GM23338 (cell line): ENCODE results near the gene PSMC4. TPM values are rescaled to one million over a fixed set of nuclear protein-coding genes. Genes with fewer than 3 reads are reported as not detected.

Experiments
- ATAC-seq: fragments of 200-7000 bp; cut with Tn5 transposase; 3 replicates; pipeline ENCODE4 v1.9.1; 2020
- DNase-seq: peaks from one replicate; pipeline ENCODE4 v3.0.0-alpha.2; 2015; ENCODE audit warnings: low spot score
- H2AFZ ChIP-seq: fragments of 200-600 bp; sonication (generic); 2 replicates; pipeline ENCODE4 v1.8.0; 2016; ENCODE audit warnings: antibody characterized with exemption, mild to moderate bottlenecking, moderate library complexity
- H3F3A ChIP-seq: fragments of 200-600 bp; sonication (generic); replicated peaks from 2 replicates; pipeline ENCODE4 v1.8.0; 2017; ENCODE audit warnings: antibody characterized with exemption, mixed run types, low read depth
- H3K27ac ChIP-seq: fragments of 200-600 bp; sonication (generic); 2 replicates; pipeline ENCODE4 v1.6.1; 2016; ENCODE audit warnings: low read depth
- H3K27me3 ChIP-seq: fragments of 200-600 bp; sonication (generic); 2 replicates; pipeline ENCODE4 v1.8.0; 2016; ENCODE audit warnings: mild to moderate bottlenecking, mixed run types, moderate library complexity; ENCODE audit not compliant: insufficient read depth
- H3K36me3 ChIP-seq: fragments of 200-600 bp; sonication (generic); 2 replicates; pipeline ENCODE4 v1.8.0; 2016; ENCODE audit warnings: mild to moderate bottlenecking; ENCODE audit not compliant: insufficient read depth
- H3K4me1 ChIP-seq: fragments of 200-600 bp; sonication (generic); 2 replicates; pipeline ENCODE4 v1.8.0; 2016; ENCODE audit warnings: mild to moderate bottlenecking, moderate library complexity; ENCODE audit not compliant: insufficient read depth
- H3K4me2 ChIP-seq: fragments of 200-600 bp; sonication (generic); 2 replicates; pipeline ENCODE4 v1.7.1; 2017; ENCODE audit warnings: mixed run types
- H3K4me3 ChIP-seq: fragments of 200-600 bp; sonication (generic); 2 replicates; pipeline ENCODE4 v1.6.1; 2016; ENCODE audit warnings: mixed run types
- H3K79me2 ChIP-seq: fragments of 200-600 bp; sonication (generic); replicated peaks from 2 replicates; pipeline ENCODE4 v1.8.0; 2017; ENCODE audit warnings: mild to moderate bottlenecking; ENCODE audit not compliant: insufficient read depth
- H3K9me2 ChIP-seq: fragments of 200-600 bp; sonication (generic); 2 replicates; pipeline ENCODE4 v1.8.0; 2017; ENCODE audit not compliant: insufficient read depth
- H4K20me1 ChIP-seq: fragments of 200-600 bp; sonication (generic); replicated peaks from 2 replicates; pipeline ENCODE4 v1.8.0; 2017; ENCODE audit warnings: mild to moderate bottlenecking; ENCODE audit not compliant: insufficient read depth
- H3K27ac Mint-ChIP-seq: 2 replicates; pipeline ENCODE4 v1.8.0; 2020; ENCODE audit warnings: inconsistent platforms, mild to moderate bottlenecking, moderate library complexity, mixed read lengths
- H3K27me3 Mint-ChIP-seq: 3 replicates; pipeline ENCODE4 v1.8.0; 2022; ENCODE audit warnings: low read depth, mild to moderate bottlenecking, moderate library complexity, mixed read lengths, inconsistent platforms; ENCODE audit not compliant: insufficient read depth, poor library complexity
- H3K36me3 Mint-ChIP-seq: 3 replicates; pipeline ENCODE4 v1.8.0; 2021; ENCODE audit warnings: low read depth, mild to moderate bottlenecking, inconsistent platforms, moderate library complexity, mixed read lengths
- H3K4me1 Mint-ChIP-seq: 3 replicates; pipeline ENCODE4 v1.8.0; 2020; ENCODE audit warnings: mild to moderate bottlenecking, inconsistent platforms, mixed read lengths
- H3K4me3 Mint-ChIP-seq: 3 replicates; pipeline ENCODE4 v1.8.0; 2021; ENCODE audit warnings: moderate library complexity, mild to moderate bottlenecking, inconsistent platforms, mixed read lengths
- H3K9me3 Mint-ChIP-seq: 3 replicates; pipeline ENCODE4 v1.8.0; 2020; ENCODE audit warnings: moderate library complexity, mild to moderate bottlenecking, inconsistent platforms, mixed read lengths
- CREB1 ChIP-seq: fragments of 250-450 bp; sonication (Bioruptor Pico); IDR thresholded peaks from 2 replicates; pipeline ENCODE4 v1.5.0; 2020; ENCODE audit warnings: low read depth, mild to moderate bottlenecking, moderate library complexity
- ETS1 ChIP-seq: IDR thresholded peaks from 2 replicates; pipeline ENCODE4 v1.6.1; 2016; ENCODE audit warnings: antibody characterized with exemption
- EZH2 ChIP-seq: fragments of 200-600 bp; sonication (generic); IDR thresholded peaks from one replicate; pipeline ENCODE4 v1.8.0; 2017; ENCODE audit warnings: antibody characterized with exemption, mild to moderate bottlenecking, low read depth; ENCODE audit not compliant: unreplicated experiment
- EZH2phosphoT487 ChIP-seq: fragments of 200-600 bp; sonication (generic); IDR thresholded peaks from one replicate; pipeline ENCODE4 v1.8.1; 2018; ENCODE audit warnings: antibody characterized with exemption; ENCODE audit not compliant: unreplicated experiment
- JUNB ChIP-seq: IDR thresholded peaks from one replicate; pipeline ENCODE4 v1.6.1; 2016; ENCODE audit warnings: antibody characterized with exemption; ENCODE audit not compliant: unreplicated experiment
- NANOG ChIP-seq: IDR thresholded peaks from 2 replicates; pipeline ENCODE4 v1.6.1; 2016; ENCODE audit warnings: antibody characterized with exemption, borderline replicate concordance
- POLR2AphosphoS5 ChIP-seq: IDR thresholded peaks from 2 replicates; pipeline ENCODE4 v1.6.1; 2016; ENCODE audit warnings: antibody characterized with exemption, low read depth
- REST ChIP-seq: IDR thresholded peaks from one replicate; pipeline ENCODE4 v1.6.1; 2018; ENCODE audit warnings: antibody characterized with exemption; ENCODE audit not compliant: unreplicated experiment
- STAT1 ChIP-seq: IDR thresholded peaks from one replicate; pipeline ENCODE4 v1.6.1; 2016; ENCODE audit warnings: antibody characterized with exemption; ENCODE audit not compliant: unreplicated experiment
- ZNF114 ChIP-seq: fragments of 250-450 bp; sonication (Bioruptor Pico); IDR thresholded peaks from 2 replicates; pipeline ENCODE4 v1.5.0; 2020; ENCODE audit warnings: mild to moderate bottlenecking, moderate library complexity
- ZNF331 ChIP-seq: fragments of 250-450 bp; sonication (Bioruptor Pico); IDR thresholded peaks from 2 replicates; pipeline ENCODE4 v1.5.0; 2020; ENCODE audit warnings: low read depth, mild to moderate bottlenecking, moderate library complexity
- ZNF462 ChIP-seq: fragments of 250-450 bp; sonication (Bioruptor Pico); IDR thresholded peaks from 2 replicates; pipeline ENCODE4 v1.5.0; 2020; ENCODE audit warnings: mild to moderate bottlenecking, moderate library complexity
- polyA plus RNA-seq: library from polyadenylated mRNA; unstranded; fragments of >200 nt; fragmentation: Nextera tagmentation; extraction: Ambion mirVana; gene quantifications from 2 replicates; pipeline ENCODE4 v1.2.1, GENCODE V29; 2016
- total RNA-seq: library from RNA; depleted of rRNA; stranded (reverse); fragments of >200 nt; shearing (Covaris generic); gene quantifications from 2 replicates; pipeline ENCODE4 v1.2.3, GENCODE V29; 2014
- TF ChIP-seq, protein P1 (sequence below), 2 experiments: fragments of 200-600 bp in 1 of 2; sonication (generic) in 1 of 2; conservative IDR thresholded peaks; 2 replicates each; pipeline versions ENCODE4 v1.5.1 to v1.6.1; 2016 to 2017; ENCODE audit warnings: antibody characterized with exemption in 2 of 2, low read depth in 2 of 2, mild to moderate bottlenecking in 2 of 2, moderate library complexity in 1 of 2

Gene PSMC4
- total and polyA plus RNA-seq, 2 experiments from 2014 or later, result 135 to 147 TPM

DNA sequence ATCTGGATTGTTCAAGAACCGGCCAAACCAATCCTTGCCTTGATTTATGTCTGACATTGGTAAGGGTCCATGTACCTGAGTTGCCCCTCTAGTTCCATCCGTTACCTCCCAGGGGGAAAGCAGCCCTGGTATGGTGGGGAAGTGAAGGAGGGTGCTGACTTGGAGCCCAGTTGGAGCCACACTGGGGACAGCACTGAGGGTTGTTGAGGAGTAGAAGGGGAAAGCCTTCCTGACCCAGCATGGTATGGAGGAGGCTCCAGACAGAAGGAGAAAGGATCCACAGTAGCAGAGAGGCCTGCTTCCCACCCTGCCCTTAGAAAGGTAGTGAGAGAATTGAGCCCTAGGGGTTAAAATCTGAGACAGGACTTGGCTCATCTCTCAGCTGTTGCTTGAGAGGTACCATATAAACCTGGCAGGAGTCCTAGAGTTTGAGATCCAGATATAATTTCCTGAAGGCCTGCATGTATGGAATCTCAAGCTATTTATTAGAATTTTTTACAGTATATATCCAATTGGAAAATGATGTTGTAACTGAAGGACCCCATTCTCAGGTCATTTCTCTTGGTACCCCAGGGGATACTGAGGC lies 19.8 kb upstream of the PSMC4 start:
- Histone ChIP-seq H3K4me1 (no peaks in the 10 kb centered on the region), H3F3A (no peaks in the 10 kb centered on the region), H4K20me1 (no peaks in the 10 kb centered on the region), H3K4me3 (no peak overlapping the region), H3K9me2 (no peaks in the 10 kb centered on the region), H2AFZ (no peak overlapping the region), H3K27ac (no peak overlapping the region), H3K27me3 (no peaks in the 10 kb centered on the region), H3K4me2 (no peak overlapping the region), H3K36me3 (no peaks in the 10 kb centered on the region), H3K79me2 (no peaks in the 10 kb centered on the region)
- Mint-ChIP-seq H3K4me3 (no peak overlapping the region), H3K36me3 (no peaks in the 10 kb centered on the region), H3K27ac (no peak overlapping the region), H3K4me1 (no peaks in the 10 kb centered on the region), H3K27me3 (peaks cover 7% of the 10 kb centered on the region), H3K9me3 (no peaks in the 10 kb centered on the region; the same call in 1 of the 3 replicates)
- DNase-seq, result no peak
- no peak for ATAC-seq
- TF ChIP-seq STAT1 (no peak), NANOG (no peak), JUNB (no peak), ZNF331 (CRISPR knock-in tag) (no peak), EZH2 (no peak), EZH2phosphoT487 (no peak), ZNF114 (CRISPR knock-in tag) (no peak), REST (no peak), POLR2AphosphoS5 (no peak), ZNF462 (CRISPR knock-in tag) (no peak), CREB1 (CRISPR knock-in tag) (no peak), ETS1 (no peak)
- TF ChIP-seq, protein P1, sequence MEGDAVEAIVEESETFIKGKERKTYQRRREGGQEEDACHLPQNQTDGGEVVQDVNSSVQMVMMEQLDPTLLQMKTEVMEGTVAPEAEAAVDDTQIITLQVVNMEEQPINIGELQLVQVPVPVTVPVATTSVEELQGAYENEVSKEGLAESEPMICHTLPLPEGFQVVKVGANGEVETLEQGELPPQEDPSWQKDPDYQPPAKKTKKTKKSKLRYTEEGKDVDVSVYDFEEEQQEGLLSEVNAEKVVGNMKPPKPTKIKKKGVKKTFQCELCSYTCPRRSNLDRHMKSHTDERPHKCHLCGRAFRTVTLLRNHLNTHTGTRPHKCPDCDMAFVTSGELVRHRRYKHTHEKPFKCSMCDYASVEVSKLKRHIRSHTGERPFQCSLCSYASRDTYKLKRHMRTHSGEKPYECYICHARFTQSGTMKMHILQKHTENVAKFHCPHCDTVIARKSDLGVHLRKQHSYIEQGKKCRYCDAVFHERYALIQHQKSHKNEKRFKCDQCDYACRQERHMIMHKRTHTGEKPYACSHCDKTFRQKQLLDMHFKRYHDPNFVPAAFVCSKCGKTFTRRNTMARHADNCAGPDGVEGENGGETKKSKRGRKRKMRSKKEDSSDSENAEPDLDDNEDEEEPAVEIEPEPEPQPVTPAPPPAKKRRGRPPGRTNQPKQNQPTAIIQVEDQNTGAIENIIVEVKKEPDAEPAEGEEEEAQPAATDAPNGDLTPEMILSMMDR (conservative IDR thresholded peaks at IDR 0.05; ENCODE audit: low read depth in 2 of 2), result no peak
